Endometrium (tissue), 2 donors: Measurements from ENCODE around the gene RNF25.

Source experiments
- FAIRE-seq: peaks from 2 replicates; lab custom pipeline; 2012; peaks lifted over from hg19 to GRCh38; lab: Jason Lieb, UNC
- donor health status: control.
- donor health status: control.

The RNF25 gene, protein sequence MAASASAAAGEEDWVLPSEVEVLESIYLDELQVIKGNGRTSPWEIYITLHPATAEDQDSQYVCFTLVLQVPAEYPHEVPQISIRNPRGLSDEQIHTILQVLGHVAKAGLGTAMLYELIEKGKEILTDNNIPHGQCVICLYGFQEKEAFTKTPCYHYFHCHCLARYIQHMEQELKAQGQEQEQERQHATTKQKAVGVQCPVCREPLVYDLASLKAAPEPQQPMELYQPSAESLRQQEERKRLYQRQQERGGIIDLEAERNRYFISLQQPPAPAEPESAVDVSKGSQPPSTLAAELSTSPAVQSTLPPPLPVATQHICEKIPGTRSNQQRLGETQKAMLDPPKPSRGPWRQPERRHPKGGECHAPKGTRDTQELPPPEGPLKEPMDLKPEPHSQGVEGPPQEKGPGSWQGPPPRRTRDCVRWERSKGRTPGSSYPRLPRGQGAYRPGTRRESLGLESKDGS

GRCh38 chr2:218671654-218672566 is at the start of gene RNF25, which contains the start of gene STK36:
RNF25 (minus strand) TSS chr2:218672002; CDS start chr2:218671970, 32 bp downstream.
STK36 (plus strand) TSS chr2:218672086; CDS start chr2:218672830, 744 bp downstream.
- no peak for FAIRE-seq

DNA sequence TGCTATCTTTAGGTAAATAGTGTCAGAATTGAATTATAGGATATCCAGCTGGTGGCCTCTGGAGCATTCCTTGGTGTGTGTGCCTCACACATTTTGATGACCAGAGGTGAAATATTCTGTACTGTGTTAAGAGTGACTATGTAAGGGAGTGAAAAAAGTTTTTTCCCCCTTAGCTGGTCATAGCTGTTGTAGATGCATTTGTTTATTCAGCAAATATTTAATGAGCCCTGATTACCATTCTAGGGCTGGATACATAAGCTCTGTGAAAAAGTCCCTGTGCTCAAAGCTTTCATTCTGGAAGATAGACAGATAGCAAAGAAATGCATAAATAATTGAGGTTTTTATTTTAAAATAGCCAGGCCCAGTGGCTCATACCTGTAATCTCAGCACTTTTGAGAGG is 49.7 kb upstream of the RNF25 start:
- FAIRE-seq: no peak

DNA sequence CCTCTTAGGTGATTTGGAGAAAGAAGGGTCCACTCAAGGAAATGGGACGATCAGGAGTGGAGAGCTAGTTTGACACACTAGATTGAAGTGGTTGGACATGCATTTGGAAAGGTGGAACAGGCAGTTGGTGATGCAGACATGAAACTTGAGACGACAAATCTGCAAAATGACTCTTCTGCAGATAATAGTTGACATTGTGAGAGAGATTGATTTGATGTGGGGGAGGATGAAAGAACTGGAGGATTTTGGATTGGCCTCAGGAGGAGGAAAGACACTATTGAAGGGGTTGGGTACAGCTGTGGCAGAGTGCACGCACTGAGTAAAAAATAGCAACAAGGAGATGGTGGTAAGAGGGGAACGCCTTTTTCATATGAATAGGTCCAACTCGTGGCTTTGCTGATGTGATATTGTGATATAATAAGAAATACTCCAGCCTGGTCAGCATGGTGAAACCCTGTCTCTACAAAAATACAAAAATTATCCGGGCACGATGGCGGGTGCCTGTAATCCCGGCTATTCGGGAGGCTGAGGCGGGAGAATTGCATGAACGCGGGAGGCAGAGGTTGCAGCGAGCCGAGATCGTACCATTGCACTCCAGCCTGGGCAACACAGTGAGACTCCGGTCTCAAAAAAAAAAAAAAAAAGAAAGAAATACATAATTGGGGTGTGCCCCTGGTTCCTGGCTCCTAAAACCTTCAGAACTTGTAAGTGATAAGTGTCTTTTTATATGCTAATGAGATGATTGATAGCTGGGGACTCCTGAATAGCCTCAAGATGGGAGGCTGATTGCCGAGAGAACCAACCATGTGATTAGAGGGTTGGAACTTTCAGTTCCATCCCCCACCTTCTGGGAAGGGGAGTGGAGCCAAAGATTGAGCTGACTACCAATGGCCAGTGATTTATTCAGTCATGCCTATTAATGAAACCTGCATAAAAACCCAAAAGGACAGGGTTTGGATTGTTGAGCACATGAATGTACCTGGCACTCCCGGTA is 48.5 kb upstream of the RNF25 start:
- no peak for FAIRE-seq

- FAIRE-seq: no peak
These were observed 47.7 kb upstream of the RNF25 start for GRCh38 chr2:218719457-218719856.

GRCh38 chr2:218718058-218718457 is 46.3 kb upstream of the RNF25 start:
- no peak for FAIRE-seq

GRCh38 chr2:218717262-218717661 is 45.5 kb upstream of the RNF25 start:
- no peak for FAIRE-seq

- no peak for FAIRE-seq
These were observed 44.3 kb upstream of the RNF25 start for GRCh38 chr2:218716070-218716469.

GRCh38 chr2:218713922-218714321 is 42.1 kb upstream of the RNF25 start:
- FAIRE-seq: no peak

GRCh38 chr2:218711550-218711929 is 39.7 kb upstream of the RNF25 start:
- no peak for FAIRE-seq

DNA sequence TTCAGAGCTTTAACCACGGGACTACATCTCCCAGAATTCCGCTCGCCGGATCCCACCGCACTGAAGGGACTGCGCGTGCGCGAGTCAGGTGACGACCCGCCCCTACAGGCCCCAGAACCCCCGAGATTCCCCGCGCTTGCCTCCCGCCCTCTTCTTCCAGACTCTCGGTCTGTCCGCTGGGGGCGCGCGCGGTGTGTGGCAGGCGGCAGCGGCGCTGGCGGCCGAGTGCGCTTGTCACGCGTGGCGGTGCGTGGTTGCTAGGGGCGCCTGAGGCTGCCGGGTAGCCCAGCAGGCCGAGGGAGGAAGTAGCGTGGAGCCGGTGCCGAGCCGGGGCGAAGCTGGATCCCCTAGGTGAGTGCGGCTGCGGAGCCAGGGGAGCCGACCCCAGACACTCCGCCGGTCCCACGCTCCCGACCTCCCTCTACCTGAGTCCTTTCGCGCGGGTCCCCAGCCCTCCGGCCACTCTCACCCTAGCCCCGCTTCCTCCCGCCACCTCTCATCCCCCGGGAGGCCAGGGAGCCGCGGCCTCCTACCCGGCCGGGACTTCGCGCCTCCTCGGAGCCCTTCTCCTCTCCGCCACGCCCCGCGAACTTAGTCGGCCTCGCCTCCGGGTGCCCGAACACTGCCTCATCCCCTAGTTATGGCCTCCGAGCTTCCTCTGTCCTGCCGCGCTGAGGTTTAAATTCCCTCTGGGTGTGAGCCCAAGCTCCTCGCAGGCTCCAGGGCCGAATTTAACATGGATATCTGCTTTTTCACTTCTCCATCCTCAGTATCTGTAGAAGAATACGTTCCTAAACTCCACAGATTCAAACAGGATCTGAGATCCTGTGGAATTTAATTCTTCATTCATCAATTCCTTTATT is 39.1 kb upstream of the RNF25 start, which contains the start of gene TTLL4:
Gene TTLL4 (plus strand): TSS at position 149 of the 863 bp plus-strand sequence. CDS start 26,842 bp downstream, outside the sequence.
- FAIRE-seq: no peak

GRCh38 chr2:218710334-218710686 is 38.5 kb upstream of the RNF25 start:
- FAIRE-seq: no peak

DNA sequence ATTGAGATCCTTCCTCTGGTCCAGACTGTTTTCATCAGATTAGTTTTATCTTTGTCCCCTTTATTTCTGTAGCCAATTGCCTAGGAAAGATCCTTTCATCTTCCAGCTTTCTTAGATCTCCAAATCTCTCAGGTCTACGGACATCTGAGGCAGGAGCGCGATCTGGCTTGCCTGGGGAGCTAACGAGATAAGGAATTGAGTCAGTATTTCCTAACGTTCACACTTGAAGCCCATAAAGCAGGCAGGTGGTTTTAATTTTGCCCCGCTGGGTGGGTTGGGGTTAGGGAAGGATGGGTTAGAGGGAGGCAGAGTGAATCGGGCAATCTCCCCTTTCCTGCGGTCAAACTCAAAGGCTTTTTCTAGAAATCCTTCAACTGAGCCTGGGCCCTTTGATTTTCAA is 38.1 kb upstream of the RNF25 start:
- FAIRE-seq: no peak

DNA sequence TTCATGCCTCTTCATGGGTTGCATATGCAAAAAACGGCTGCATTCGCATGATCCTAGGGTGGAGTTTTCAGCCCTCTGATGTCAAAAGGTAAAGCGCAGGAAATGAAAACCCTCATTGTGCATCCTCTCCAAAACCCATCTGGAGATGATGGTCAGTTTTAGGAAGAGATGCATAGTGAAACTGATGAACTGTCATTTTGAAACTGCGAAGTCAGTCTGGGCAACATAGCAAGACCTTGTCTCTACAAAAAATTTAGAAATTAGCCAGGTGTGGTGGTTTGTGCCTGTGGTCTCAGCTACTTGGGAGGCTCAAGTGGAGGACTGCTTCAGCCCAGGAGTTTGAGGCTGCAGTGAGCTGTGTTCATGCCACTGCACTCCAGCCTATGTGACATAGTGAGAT is 36.3 kb upstream of the RNF25 start:
- no peak for FAIRE-seq

DNA sequence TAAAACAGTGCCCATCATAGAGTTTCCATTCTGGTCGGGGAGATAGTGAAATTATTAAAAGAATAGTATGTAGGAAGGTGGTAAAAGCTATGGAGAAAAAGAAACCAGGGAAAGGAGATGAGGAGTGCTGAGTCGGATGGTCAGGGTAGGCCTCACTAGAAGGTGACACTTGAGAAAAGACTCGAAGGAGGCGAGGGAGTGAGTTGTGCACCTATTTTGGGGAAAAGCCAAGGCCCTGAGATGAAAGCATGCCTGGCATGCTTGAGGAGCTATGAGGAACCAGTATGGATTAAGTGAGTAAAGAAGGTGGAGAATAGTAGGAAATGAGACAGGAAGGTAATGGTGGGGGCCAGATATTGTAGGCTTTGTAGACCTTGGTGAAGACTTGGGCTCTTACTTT is 31.5 kb upstream of the RNF25 start:
- FAIRE-seq: no peak

DNA sequence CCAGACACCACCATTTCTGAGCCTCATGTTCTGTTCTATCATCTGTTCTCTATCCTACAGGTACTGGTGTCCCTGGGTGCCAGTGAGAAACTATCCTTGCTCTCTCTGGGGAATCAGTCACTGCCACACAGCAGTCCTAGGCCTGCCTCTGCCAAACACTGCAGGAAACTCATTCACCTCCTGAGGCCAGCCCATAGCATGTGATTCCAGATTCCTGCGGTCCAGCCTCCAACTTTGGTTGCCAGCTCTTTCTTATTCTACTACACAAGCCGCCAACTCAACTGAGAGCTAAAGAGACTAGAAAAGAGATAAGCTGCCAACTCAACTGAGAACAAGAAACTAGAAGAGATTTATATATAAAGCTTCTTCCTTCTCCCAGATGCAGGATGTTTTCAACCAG is 30.0 kb upstream of the RNF25 start:
- no peak for FAIRE-seq

GRCh38 chr2:218698885-218699284 is 27.1 kb upstream of the RNF25 start:
- no peak for FAIRE-seq

DNA sequence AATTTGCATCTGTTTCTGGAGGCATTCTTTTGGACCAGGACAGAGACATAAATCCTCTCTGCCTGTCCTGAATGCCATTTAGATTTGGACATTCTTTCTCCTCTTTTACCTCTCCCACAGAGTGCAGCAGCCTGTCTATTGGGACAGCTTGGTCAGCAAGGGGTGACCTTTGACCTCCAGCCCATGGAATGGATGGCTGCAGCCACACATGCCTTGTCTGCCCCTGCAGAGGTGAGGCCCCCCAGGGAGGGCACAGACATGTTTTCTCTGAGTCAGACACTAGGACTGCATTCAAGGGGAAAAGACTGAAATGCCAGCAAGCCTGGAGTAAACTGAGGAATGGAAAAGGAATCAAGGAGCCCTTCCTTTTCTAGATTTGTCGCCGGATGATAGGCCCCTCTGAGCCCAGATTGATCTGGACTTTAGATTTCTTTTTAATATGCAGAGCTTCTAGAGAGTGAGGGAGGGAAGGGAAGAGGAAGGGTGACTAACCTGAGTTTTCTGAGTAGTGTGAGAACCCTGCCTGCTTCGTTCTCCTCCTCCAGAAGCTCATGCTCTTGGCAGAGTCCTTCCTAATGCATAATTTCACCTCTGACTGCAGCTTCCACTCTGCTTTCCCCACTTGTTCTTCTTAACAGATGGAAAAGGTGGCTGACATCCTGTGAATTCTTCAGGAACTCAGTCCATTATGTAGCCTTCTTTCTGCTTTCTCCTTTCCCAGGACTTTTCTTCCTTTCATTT is 22.8 kb upstream of the RNF25 start:
- FAIRE-seq: no peak

GRCh38 chr2:218691234-218691633 is 19.4 kb upstream of the RNF25 start:
- no peak for FAIRE-seq

DNA sequence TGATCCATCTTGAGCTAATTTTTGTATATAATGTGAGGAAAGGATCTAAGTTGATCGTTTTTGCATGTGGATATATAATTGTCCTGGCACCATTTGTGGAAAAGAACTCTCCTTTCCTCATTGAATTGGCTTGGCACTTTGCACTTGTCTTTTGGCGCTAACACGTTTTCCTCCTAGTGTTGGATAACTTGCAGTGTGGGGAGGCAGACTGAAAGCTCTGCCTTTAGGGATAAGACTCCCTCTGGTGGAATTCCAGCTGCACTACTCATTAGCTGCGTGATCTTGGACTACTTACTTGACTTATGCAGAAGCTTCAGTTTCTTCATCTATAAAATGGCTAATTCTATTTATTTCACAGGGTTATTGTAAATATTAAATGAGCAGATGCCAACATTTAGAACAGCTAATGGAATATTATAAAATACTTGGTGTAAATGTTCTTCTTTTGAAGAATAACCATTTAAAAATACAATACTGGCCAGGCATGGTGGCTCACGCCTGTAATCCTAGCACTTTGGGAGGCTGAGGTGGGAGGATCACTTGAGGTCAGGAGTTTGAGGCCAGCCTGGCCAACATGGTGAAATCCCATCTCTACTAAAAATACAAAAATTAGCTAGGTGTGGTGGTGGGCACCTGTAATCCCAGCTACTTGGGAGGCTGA is 15.7 kb upstream of the RNF25 start:
- FAIRE-seq: peak; percentile 54
